ENCODE data around the gene THADA. TPM values are rescaled to one million over a fixed set of nuclear protein-coding genes. Genes with fewer than 3 reads are reported as not detected.
A peak's percentile ranks its signal among the peaks of the same experiment; 100 is the strongest.

Gene THADA
- total RNA-seq, 1 donor from 2014 or later: 43.3 TPM

- DNase-seq (ENCODE audit: low read depth): peak; percentile 73
These were observed 270.6 kb downstream of the THADA start for GRCh38 chr2:43325107-43325811.

GRCh38 chr2:43324259-43325106, 271.4 kb downstream of the THADA start:
- DNase-seq (ENCODE audit: low read depth): no peak

- DNase-seq (ENCODE audit: low read depth): no peak
These were observed 272.0 kb downstream of the THADA start for GRCh38 chr2:43323857-43324256.

GRCh38 chr2:43321446-43321845, 274.4 kb downstream of the THADA start:
- DNase-seq (ENCODE audit: low read depth): no peak

- no peak for DNase-seq (ENCODE audit: low read depth)
These were observed 276.3 kb downstream of the THADA start for GRCh38 chr2:43319541-43319940.

- DNase-seq (ENCODE audit: low read depth): peak; percentile 55
These were observed 277.0 kb downstream of the THADA start for GRCh38 chr2:43318791-43319190.

- no peak for DNase-seq (ENCODE audit: low read depth)
These were observed 278.2 kb downstream of the THADA start for GRCh38 chr2:43317680-43318079.

GRCh38 chr2:43317194-43317593, 278.6 kb downstream of the THADA start:
- no peak for DNase-seq (ENCODE audit: low read depth)

- DNase-seq (ENCODE audit: low read depth): no peak
These were observed 280.4 kb downstream of the THADA start for GRCh38 chr2:43315482-43315881.

GRCh38 chr2:43314299-43314927, 281.4 kb downstream of the THADA start:
- DNase-seq (ENCODE audit: low read depth): no peak

- no peak for DNase-seq (ENCODE audit: low read depth)
These were observed 282.2 kb downstream of the THADA start for GRCh38 chr2:43313642-43314017.

- DNase-seq (ENCODE audit: low read depth): peak; percentile 90
These were observed 282.8 kb downstream of the THADA start for GRCh38 chr2:43312755-43313641.

- peak; percentile 92 for DNase-seq (ENCODE audit: low read depth)
These were observed 284.6 kb downstream of the THADA start for GRCh38 chr2:43311276-43311675.

GRCh38 chr2:43309935-43310334, 285.9 kb downstream of the THADA start:
- DNase-seq (ENCODE audit: low read depth): no peak

GRCh38 chr2:43307973-43308372, 287.9 kb downstream of the THADA start:
- no peak for DNase-seq (ENCODE audit: low read depth)

- no peak for DNase-seq (ENCODE audit: low read depth)
These were observed 288.8 kb downstream of the THADA start for GRCh38 chr2:43307046-43307445.

GRCh38 chr2:43306197-43306596, 289.6 kb downstream of the THADA start:
- DNase-seq (ENCODE audit: low read depth): no peak

- no peak for DNase-seq (ENCODE audit: low read depth)
These were observed 290.3 kb downstream of the THADA start for GRCh38 chr2:43305517-43305916.

GRCh38 chr2:43305012-43305411, 290.8 kb downstream of the THADA start:
- no peak for DNase-seq (ENCODE audit: low read depth)

- no peak for DNase-seq (ENCODE audit: low read depth)
These were observed 291.9 kb downstream of the THADA start for GRCh38 chr2:43303889-43304288.

GRCh38 chr2:43302961-43303494, 292.8 kb downstream of the THADA start:
- no peak for DNase-seq (ENCODE audit: low read depth)
